ENCODE data around the gene KLHDC3. TPM values are rescaled to one million over a fixed set of nuclear protein-coding genes. Genes with fewer than 3 reads are reported as not detected.
A peak's percentile ranks its signal among the peaks of the same experiment; 100 is the strongest.

KLHDC3 gene
- total and polyA plus RNA-seq, 2 of the 13 experiments (the other 11 are each of a cell fraction or from before 2014, with no cell fraction given): 78.3 to 91.5 TPM

- TF ChIP-seq ZNF646 (CRISPR knock-in tag; IDR thresholded peaks at IDR 0.05): no peak
- TF ChIP-seq KLF9 (CRISPR knock-in tag; IDR thresholded peaks at IDR 0.05; ENCODE audit: low read depth): no peak
- TF ChIP-seq RBM39 (IDR thresholded peaks at IDR 0.05; ENCODE audit: low read depth, low read length, poor library complexity, severe bottlenecking): no peak
- no peak for TF ChIP-seq PAXIP1 (CRISPR knock-in tag; conservative IDR thresholded peaks at IDR 0.05)
- no peak for TF ChIP-seq ZNF772 (CRISPR knock-in tag; IDR thresholded peaks at IDR 0.05)
- TF ChIP-seq AKAP8 (CRISPR knock-in tag; IDR thresholded peaks at IDR 0.05): no peak
- 0 out of 4 replicates have a peak, but pooled peaks of 1 of the 2 experiments have one; percentile 8 for TF ChIP-seq HMGXB4 (CRISPR knock-in tag; IDR thresholded peaks at IDR 0.05; ENCODE audit: borderline replicate concordance in 1 of 2, low read depth in 1 of 2)
- no peak for TF ChIP-seq ZNF12 (CRISPR knock-in tag; IDR thresholded peaks at IDR 0.05)
- no peak for TF ChIP-seq ZFP1 (CRISPR knock-in tag; IDR thresholded peaks at IDR 0.05)
- no peak for TF ChIP-seq FLYWCH1 (CRISPR knock-in tag; IDR thresholded peaks at IDR 0.05)
- peak; percentile 62; the same call in 1 of the 2 replicates for TF ChIP-seq ZNF501 (CRISPR knock-in tag; IDR thresholded peaks at IDR 0.05)
- peak; percentile 65; the same call in 1 of the 2 replicates for TF ChIP-seq RXRA (CRISPR knock-in tag; IDR thresholded peaks at IDR 0.05)
- TF ChIP-seq MAZ (IDR thresholded peaks at IDR 0.05; ENCODE audit: borderline replicate concordance, low read depth, low read length): no peak
- TF ChIP-seq MAZ (CRISPR knock-in tag; IDR thresholded peaks at IDR 0.05; ENCODE audit: low read depth): 0 out of 2 replicates have a peak, but pooled peaks have one; percentile 3
Observed at GRCh38 chr6:43060755-43061633, 46.9 kb downstream of the KLHDC3 start (continued).
